ENCODE measurements around the gene PHACTR4. TPM values are rescaled to one million over a fixed set of nuclear protein-coding genes. Genes with fewer than 3 reads are reported as not detected.

PHACTR4 gene
- 6.9 and 7.5 TPM in 2 replicates for total RNA-seq (2012; rRNA removed)
- 13.8 and 15.0 TPM in 2 replicates for polyA plus RNA-seq (2012; rRNA removed)
- 4.2 and 7.4 TPM in 2 replicates for polyA plus RNA-seq (2012; cell fraction: cytosol; rRNA removed)
- 6.5 and 21.4 TPM in 2 replicates for polyA plus RNA-seq (2012; cell fraction: nucleus; rRNA removed; ENCODE audit: low replicate concordance)
- percentile 77 among the genes with signal in this experiment for Bru-seq, nascent RNA
- BruChase-seq, experiment 1, labeled RNA remaining after a 6-hour chase: percentile 89 among the genes with signal in this experiment
- percentile 75 among the genes with signal in this experiment for BruChase-seq, experiment 2, labeled RNA remaining after a 2-hour chase
- long read RNA-seq, partial matches to known transcripts: 9 of 12 reads
- long read RNA-seq, other reads (novel, unspliced or antisense): 3 of 12 reads

GRCh38 chr1:28369371-28370238, at the start of gene PHACTR4:
PHACTR4 (plus strand) TSS chr1:28369740; CDS start chr1:28407448, 37,708 bp downstream.
- peak within 1 kb of the TSS; percentile 88 for H4K5ac ChIP-seq (ENCODE audit: low read depth, low read length)
- peak within 1 kb of the TSS; percentile 53 for H3K18ac ChIP-seq (ENCODE audit: low read depth, low read length)
- peak within 1 kb of the TSS; percentile 95 for H3K4me2 ChIP-seq (ENCODE audit: low read depth, low read length)
- no peaks in the 10 kb centered on the region for H3K9me3 ChIP-seq (ENCODE audit: control insufficient read depth, insufficient read depth, low read length)
- BruUV-seq (replicated peaks): no TSS peak
- peak within 1 kb of the TSS; percentile 86 for H2AK9ac ChIP-seq (replicated peaks; ENCODE audit: low read depth, low read length, poor library complexity)
- H2AK5ac ChIP-seq (ENCODE audit: low read depth, low read length): peak within 1 kb of the TSS; percentile 16; the same call in 1 of the 2 replicates
- H3K56ac ChIP-seq (ENCODE audit: extremely low read depth, insufficient read depth, low read length): peak within 1 kb of the TSS; percentile 94
- DNase-seq (peak; percentile 91), ATAC-seq (ENCODE audit: low read depth) (peak; percentile 95)
- peak within 1 kb of the TSS; percentile 83 for H2BK15ac ChIP-seq (ENCODE audit: low read depth, low read length)
- peak within 1 kb of the TSS; percentile 76 for H2BK120ac ChIP-seq (ENCODE audit: low read depth, low read length)
- H3K4ac ChIP-seq (ENCODE audit: low read depth, low read length): peak within 1 kb of the TSS; percentile 88
- H3K27me3 ChIP-seq (ENCODE audit: control insufficient read depth, insufficient read depth, low read length): no peaks in the 10 kb centered on the region
- peak within 1 kb of the TSS; percentile 87 for H3K9ac ChIP-seq (ENCODE audit: low read depth, low read length)
- no peak for TF ChIP-seq NFE2L2 (IDR thresholded peaks at IDR 0.05; ENCODE audit: low read depth, low read length)
- TF ChIP-seq, protein P1, sequence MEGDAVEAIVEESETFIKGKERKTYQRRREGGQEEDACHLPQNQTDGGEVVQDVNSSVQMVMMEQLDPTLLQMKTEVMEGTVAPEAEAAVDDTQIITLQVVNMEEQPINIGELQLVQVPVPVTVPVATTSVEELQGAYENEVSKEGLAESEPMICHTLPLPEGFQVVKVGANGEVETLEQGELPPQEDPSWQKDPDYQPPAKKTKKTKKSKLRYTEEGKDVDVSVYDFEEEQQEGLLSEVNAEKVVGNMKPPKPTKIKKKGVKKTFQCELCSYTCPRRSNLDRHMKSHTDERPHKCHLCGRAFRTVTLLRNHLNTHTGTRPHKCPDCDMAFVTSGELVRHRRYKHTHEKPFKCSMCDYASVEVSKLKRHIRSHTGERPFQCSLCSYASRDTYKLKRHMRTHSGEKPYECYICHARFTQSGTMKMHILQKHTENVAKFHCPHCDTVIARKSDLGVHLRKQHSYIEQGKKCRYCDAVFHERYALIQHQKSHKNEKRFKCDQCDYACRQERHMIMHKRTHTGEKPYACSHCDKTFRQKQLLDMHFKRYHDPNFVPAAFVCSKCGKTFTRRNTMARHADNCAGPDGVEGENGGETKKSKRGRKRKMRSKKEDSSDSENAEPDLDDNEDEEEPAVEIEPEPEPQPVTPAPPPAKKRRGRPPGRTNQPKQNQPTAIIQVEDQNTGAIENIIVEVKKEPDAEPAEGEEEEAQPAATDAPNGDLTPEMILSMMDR (conservative IDR thresholded peaks at IDR 0.05; ENCODE audit: low read depth, low read length): no peak
- no peak for TF ChIP-seq RAD21 (IDR thresholded peaks at IDR 0.05; ENCODE audit: low read length)
- TF ChIP-seq FOS (IDR thresholded peaks at IDR 0.05; ENCODE audit: low read depth, low read length): no peak
- peak; percentile 91; the same call in 1 of the 2 replicates for TF ChIP-seq MAZ (IDR thresholded peaks at IDR 0.05; ENCODE audit: borderline replicate concordance, low read depth, low read length)
- TF ChIP-seq CHD1 (IDR thresholded peaks at IDR 0.05; ENCODE audit: low read depth, low read length): no peak
- peak; percentile 30; the same call in 1 of the 2 replicates for TF ChIP-seq BHLHE40 (IDR thresholded peaks at IDR 0.05; ENCODE audit: low read depth, low read length)
- no peak for TF ChIP-seq RCOR1 (IDR thresholded peaks at IDR 0.05; ENCODE audit: insufficient replicate concordance, low read length)
- no peak for TF ChIP-seq SMC3 (IDR thresholded peaks at IDR 0.05; ENCODE audit: low read depth, low read length)
- peak; percentile 76; the same call in 1 of the 2 replicates for TF ChIP-seq POLR2A (IDR thresholded peaks at IDR 0.05; ENCODE audit: low read depth, low read length)
- no peak for TF ChIP-seq CEBPB (IDR thresholded peaks at IDR 0.05; ENCODE audit: low read depth, low read length)
- TF ChIP-seq RFX5 (IDR thresholded peaks at IDR 0.05; ENCODE audit: low read depth, low read length): no peak
- TF ChIP-seq MAFK (IDR thresholded peaks at IDR 0.05; ENCODE audit: low read depth, low read length): no peak
- no peak; the same call in 1 of the 2 replicates for TF ChIP-seq MXI1 (IDR thresholded peaks at IDR 0.05; ENCODE audit: borderline replicate concordance, low read depth, low read length)
- peak within 1 kb of the TSS; percentile 90 for H2BK5ac ChIP-seq (ENCODE audit: low read depth, low read length, poor library complexity, severe bottlenecking)
- H3K36me3 ChIP-seq (ENCODE audit: control insufficient read depth, insufficient read depth, low read length): no peaks in the 10 kb centered on the region; the same call in 1 of the 2 replicates
- H3K9me1 ChIP-seq (ENCODE audit: insufficient read depth, low read length): peaks cover 2% of the 10 kb centered on the region; the same call in 1 of the 2 replicates
- peak within 1 kb of the TSS; percentile 94 for H4K91ac ChIP-seq (ENCODE audit: insufficient read depth, low read depth, low read length)
- POLR2A ChIA-PET (ENCODE audit: unreplicated experiment): interaction anchor here (0.5 to 0.7 kb wide), 3 partner anchors 28 to 256 kb away, joined by 3 to 11 read pairs (median 8); no protein-coding TSS in a partner anchor
- H2AFZ ChIP-seq (replicated peaks; ENCODE audit: low read length, poor library complexity): peak within 1 kb of the TSS; percentile 99
- CTCF ChIA-PET: interaction anchor here (2.7 kb wide), 1 partner anchor 10 kb away, joined by 11 read pairs; no protein-coding TSS in a partner anchor
- H4K8ac ChIP-seq (ENCODE audit: low read depth in 2 of 2, low read length in 2 of 2): peak within 1 kb of the TSS; percentile 88 to 98
- peak within 1 kb of the TSS; percentile 87 for H3K14ac ChIP-seq (replicated peaks; ENCODE audit: low read depth, low read length)
- WGBS, 2 experiments (ENCODE audit: extremely low coverage in 2 of 2, insufficient read length in 1 of 2): 0% methylated on average over 25 of the region's 61 CpGs; no CpG with 5 or more reads in 1 of the 2 experiments
- 0 out of 2 replicates have a peak, but pooled peaks cover 5% of the 10 kb centered on the region for H3K4me1 ChIP-seq (ENCODE audit: control insufficient read depth, insufficient read depth, low read length)
- peak within 1 kb of the TSS; percentile 85 for H3K23ac ChIP-seq (ENCODE audit: low read depth, low read length)
- in situ Hi-C loops (cut with MboI; ENCODE audit: low sequenced_read_pairs) (loop anchor here (10.0 kb wide), 1 partner anchor 235 kb away; no protein-coding TSS in a partner anchor), intact Hi-C loops (cut with micrococcal nuclease) (loop anchor here (1.0 to 2.0 kb wide), 2 partner anchors 15 to 121 kb away; no protein-coding TSS in a partner anchor), dilution Hi-C loops (cut with HindIII; ENCODE audit: low sequenced_read_pairs, unreplicated experiment) (no loop called here)
- peak within 1 kb of the TSS; percentile 70; the same call in 1 of the 2 replicates for H2BK20ac ChIP-seq (ENCODE audit: low read depth, low read length)
- H4K20me1 ChIP-seq (ENCODE audit: insufficient read depth, low read length): peaks cover 3% of the 10 kb centered on the region; the same call in 1 of the 2 replicates
- peak within 1 kb of the TSS; percentile 93 for H3K27ac ChIP-seq (ENCODE audit: insufficient read depth, low read length)
- peaks cover 15 to 27% of the 10 kb centered on the region in 2 experiments for H3K79me1 ChIP-seq (ENCODE audit: low read depth in 1 of 2, low read length in 2 of 2)
- peak within 1 kb of the TSS; percentile 66 for H3K4me3 ChIP-seq (ENCODE audit: insufficient read depth, low read depth, low read length)
